CD4-positive, alpha-beta T cell treated with Interleukin-2 at 100 ng/mL for 4 hours (primary cell): ENCODE results near the gene SLC22A1.
"Not testable (repeated sequence)": the region's sequence is repeated elsewhere in the genome, so short reads cannot be mapped to it uniquely, and the experiment has no call there.

Experiments used
- DNase-seq: peaks from one replicate; pipeline ENCODE4 v3.0.0-alpha.2; 2020; ENCODE audit warnings: low spot score

The SLC22A1 gene

GRCh38 chr6:160121558-160121957 is at the start of gene SLC22A1:
Gene SLC22A1, plus strand, starts transcription at chr6:160121815. Its CDS starts 121 bp downstream, at chr6:160121936.
- DNase-seq, result no peak

DNA sequence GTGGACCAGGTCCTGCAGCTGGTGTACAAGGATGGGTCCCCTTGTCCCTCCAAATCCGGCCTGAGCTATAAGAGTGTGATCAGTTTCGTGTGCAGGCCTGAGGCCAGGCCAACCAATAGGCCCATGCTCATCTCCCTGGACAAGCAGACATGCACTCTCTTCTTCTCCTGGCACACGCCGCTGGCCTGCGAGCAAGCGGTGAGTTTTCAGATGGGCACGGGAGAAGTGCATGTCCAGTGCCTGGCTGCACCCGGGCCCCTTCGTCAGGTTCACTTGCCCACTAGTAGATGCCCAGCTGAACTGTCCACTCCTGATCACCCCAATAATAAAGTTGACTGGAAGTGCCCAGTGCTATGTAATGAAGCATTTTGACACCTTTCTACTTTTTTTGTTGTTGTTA is 48.3 kb upstream of the SLC22A1 start:
- DNase-seq, result no peak

- DNase-seq, result no peak
These were observed 45.6 kb upstream of the SLC22A1 start for GRCh38 chr6:160076009-160076408.

DNA sequence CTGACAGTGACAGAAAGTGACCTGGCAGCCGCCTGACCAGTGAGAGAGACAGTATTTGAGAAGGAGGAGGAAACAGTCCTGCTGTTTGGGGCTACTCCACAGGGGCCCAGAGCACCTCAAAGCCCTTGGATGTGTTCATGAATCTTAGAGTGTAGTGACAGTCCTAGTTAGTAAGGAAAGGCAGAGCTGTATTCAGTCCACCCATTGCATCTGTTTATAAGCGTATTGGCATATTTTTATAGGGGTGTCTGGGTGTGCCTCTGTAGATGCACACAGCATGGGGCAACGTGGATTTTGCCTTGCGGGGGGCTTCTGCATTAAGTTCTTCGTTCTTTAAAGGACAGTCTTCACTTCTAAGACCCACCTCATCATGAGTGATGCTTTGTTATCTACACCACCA is 44.6 kb upstream of the SLC22A1 start:
- DNase-seq, result no peak

GRCh38 chr6:160077526-160077925 is 44.1 kb upstream of the SLC22A1 start:
- DNase-seq, result no peak

DNA sequence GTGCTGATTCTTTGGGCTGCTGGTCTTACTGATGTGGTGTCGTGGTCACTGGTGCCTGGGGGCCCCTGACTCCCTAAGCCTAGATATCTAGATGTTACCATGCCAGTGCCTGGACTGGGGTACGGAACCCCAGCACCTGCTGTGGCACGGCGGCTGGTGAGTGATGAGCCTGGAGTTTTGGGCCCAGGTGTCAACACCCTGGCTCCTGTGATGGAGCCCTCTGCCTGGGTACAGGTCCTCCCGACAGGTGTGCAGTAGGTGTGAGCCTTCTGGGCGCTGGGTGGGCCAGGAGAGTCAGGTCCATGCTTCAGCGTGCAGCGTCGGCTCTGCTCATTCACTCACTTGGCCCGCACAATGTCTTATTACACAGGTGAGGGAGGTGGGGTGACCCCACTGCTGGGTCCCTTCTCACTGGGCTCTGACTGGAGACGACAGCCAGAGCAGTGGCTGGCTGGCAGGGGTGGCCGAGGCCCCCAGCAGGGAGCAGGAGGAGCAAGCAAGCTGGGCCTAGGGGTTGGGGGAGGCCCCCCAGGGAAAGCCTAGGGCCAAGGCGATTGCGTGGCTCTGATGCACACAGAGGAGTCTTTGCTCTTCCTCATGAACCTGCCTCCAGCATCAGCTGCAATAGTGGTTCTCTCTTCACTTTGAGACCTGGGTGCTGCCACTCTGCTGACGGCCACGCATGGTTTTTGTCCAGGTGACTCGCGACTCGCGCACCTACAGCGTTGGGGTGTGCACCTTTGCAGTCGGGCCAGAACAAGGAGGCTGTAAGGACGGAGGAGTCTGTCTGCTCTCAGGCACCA is 42.5 kb upstream of the SLC22A1 start:
- no peak for DNase-seq

DNA sequence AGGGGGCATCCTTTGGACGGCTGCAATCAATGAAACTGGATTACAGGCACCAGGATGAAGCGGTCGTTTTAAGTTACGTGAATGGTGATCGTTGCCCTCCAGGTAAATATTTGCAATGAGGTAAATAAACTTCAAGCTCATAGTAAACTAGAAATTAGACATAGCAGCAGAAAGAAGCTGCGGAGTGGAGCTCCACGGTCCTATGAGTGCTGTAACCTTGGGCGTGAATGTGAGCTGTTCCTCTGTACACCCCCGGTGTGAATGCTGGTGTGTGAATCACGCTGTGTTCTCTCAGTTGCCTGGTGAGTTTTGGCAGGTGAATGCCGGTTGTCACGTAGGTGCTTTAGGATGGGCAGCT is 42.0 kb upstream of the SLC22A1 start:
- no peak for DNase-seq

DNA sequence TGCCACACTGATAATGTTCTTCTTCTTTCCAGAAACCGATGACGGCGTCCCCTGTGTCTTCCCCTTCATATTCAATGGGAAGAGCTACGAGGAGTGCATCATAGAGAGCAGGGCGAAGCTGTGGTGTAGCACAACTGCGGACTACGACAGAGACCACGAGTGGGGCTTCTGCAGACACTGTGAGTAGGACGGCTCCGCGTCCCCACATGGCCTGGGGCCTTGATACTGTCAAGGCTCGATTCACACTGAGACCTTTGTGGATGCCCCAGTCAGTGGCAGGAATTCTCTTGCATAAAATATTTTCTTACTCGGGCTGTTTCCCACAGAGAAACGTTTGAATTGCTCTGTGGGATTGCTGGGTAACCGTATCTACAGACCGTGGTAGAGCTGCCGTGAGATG is 41.5 kb upstream of the SLC22A1 start:
- DNase-seq, result no peak

- DNase-seq, result no peak
These were observed 40.2 kb upstream of the SLC22A1 start for GRCh38 chr6:160081398-160081797.

GRCh38 chr6:160082627-160083026 is 39.0 kb upstream of the SLC22A1 start:
- no peak for DNase-seq

- no peak for DNase-seq
These were observed 37.3 kb upstream of the SLC22A1 start for GRCh38 chr6:160084198-160084776.

DNA sequence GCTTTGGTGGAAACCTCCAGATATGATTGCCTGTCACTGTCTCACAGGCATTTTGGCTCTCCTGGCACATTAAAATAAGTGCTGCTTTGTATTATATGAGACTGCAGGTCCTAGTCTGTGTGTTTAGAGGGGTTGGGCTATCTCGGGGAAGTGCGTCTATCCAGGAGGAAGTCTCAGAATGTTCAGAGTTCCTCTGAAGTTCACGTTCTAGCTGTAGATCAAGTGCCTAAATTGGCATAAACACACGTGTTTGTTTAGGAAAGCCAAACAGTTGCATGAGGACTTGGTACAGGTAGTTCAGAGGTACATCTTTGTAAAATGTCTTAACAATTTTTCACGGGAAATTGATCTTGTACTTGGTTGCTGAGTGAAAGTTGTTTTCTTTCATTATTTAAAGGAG is 36.4 kb upstream of the SLC22A1 start:
- no peak for DNase-seq

DNA sequence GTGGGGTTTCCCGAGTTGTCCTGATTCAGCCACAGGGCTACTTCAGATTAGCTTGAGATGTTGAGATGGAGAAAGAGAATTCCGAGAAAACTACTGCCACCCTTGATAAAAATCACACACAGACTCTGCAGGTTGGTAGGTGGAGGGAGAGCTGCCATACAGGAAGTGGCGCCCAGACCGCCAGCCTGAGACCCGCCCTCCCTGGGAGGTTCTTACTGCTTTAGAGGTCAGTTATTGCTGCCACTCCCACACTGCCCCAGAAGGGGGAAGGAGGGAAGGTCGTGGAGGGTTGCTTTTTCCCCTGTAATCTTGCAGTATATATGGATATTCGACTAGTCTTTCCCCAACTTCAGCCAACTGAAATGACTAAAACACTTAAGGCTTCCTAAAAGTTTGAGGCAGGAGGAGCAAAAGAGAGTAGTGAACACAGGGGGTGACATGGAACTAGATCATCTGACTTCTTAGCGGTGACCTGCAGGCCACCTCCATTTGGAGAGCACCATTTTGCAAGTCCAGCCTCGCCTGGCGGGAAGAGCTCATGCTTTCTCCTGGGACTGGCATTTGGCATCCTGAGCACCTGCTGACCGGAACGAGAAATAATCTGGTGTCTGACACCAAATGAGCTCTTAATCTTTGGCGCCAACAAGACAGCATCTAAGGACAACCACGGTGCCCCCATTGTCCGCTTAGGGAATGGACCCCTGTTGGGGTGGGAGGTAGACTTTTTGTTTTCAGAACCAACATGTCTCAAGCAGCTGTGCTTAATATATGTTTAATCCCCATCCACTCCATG is 35.7 kb upstream of the SLC22A1 start:
- DNase-seq, result no peak

DNA sequence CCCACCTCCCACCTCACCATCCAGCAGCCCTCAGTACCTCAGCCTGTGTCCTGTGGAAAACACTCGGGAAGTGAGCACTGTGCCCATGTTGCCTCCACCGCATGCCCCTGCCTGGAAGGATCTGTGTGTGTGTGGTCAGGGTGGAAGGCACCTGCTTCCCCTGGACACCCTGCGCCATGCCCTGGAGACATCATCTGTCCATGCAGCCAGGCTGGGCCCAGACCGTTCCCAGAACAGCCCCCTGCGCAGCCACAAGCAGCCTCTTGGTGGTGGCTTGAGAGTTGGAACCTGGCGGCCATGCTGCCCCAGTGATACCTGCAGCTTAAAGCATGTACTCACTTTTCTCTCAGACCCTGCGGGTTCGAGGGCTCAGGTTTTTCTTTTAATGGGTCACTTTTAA is 34.9 kb upstream of the SLC22A1 start:
- no peak for DNase-seq

GRCh38 chr6:160088069-160088783 is 33.4 kb upstream of the SLC22A1 start:
- no peak for DNase-seq

GRCh38 chr6:160088784-160089533 is 32.7 kb upstream of the SLC22A1 start:
- no peak for DNase-seq

GRCh38 chr6:160089534-160089897 is 32.1 kb upstream of the SLC22A1 start:
- no peak for DNase-seq

DNA sequence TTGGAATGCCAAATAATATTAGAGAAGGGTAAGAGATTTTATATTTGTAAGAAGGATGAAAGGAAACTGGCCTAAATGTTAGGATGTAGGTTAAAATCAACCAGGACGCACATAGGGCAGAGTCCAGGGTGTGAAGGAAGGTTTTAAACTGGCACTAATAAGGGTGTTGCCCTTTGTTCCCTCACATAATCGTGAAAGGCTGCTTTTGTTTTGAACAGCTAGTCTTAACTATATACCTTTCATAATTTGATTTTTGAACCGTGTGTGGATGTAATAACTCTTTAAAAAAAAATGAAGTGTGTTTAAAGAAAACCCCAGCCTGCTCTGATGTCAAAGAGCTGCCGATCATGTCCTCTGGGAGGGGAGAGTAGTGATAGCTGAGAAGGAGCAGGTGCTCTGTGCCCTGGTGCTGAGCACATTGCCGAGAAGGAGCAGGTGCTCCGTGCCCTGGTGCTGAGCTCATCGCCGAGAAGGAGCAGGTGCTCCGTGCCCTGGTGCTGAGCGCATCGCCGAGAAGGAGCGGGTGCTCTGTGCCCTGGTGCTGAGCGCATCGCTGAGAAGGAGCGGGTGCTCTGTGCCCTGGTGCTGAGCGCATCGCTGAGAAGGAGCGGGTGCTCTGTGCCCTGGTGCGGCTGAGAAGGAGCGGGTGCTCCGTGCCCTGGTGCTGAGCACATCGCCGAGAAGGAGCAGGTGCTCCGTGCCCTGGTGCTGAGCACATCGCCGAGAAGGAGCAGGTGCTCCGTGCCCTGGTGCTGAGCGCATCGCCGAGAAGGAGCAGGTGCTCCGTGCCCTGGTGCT is 31.0 kb upstream of the SLC22A1 start:
- not testable (repeated sequence) for DNase-seq

DNA sequence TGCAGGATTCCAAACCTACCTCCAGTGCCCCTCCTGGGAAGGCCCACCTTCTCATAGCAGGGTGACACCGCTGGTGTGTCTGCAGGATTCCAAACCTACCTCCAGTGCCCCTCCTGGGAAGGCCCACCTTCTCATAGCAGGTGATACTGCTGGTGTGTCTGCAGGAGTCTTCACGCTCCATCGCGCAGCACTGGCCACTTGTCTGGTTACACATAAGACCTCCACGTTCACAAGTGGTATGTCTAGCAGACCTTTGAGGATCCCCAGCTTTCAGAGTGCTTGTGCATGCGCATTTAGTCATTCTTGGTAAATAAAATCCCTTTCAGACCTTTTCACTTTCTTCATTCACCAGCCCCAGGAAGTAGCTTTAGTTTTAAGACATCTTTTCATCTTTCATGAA is 29.4 kb upstream of the SLC22A1 start:
- not testable (repeated sequence) for DNase-seq

DNA sequence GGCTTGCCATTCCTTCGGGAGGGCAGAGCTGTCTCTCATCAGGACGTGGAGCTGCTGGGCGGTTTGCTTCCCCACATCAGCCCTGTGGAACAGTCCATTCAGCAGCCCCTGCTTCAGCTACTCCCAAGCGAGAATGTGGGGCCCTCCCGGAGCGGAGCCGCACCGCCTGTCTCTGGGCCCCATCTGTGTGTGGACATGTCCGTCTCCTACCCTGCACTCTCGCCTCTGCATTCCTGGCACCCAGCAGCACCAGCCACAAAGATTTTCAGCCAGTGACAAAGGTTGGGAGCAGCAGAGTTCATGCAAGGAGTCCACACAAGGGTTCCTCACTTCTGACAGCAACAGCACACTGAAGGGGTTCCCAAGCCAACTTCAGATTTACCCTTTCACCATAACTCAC is 29.0 kb upstream of the SLC22A1 start:
- no peak for DNase-seq

DNA sequence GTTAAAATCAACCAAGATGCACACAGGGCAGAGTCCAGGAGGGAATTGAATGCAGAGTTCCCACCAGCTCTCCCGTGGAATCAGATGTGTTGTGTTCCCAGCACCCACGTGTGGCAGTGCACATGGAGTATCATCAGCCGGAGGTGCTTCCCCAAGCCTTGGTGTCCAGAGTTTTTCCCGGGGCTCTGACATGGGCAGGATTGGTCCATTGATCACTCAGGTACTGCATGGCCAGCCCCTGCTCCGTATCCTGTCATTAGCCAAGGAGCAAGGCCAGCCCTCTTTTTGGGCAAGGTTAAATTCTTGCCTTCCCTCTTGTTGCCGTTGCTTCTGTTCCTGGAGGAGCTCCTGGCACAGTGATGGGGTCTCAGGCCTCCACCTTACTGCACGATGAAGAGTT is 28.6 kb upstream of the SLC22A1 start:
- no peak for DNase-seq
